GM18505 (cell line): ENCODE results near the gene GFI1B.
A peak's percentile ranks its signal among the peaks of the same experiment; 100 is the strongest.
"Not testable (repeated sequence)": the region's sequence is repeated elsewhere in the genome, so short reads cannot be mapped to it uniquely, and the experiment has no call there.

ENCODE experiments used
- ATAC-seq: cut with Tn5 transposase; IDR thresholded peaks from one replicate; pipeline ENCODE4 v1.9.1; 2021; ENCODE audit not compliant: unreplicated experiment
- POLR2A ChIP-seq: IDR thresholded peaks from 4 replicates; pipeline ENCODE4 v1.6.1; 2011; ENCODE audit warnings: borderline replicate concordance; ENCODE audit not compliant: insufficient read depth, insufficient read length; ENCODE audit errors: extremely low read depth

Gene GFI1B

GRCh38 chr9:133029994-133030316 lies 51.5 kb downstream of the GFI1B start:
- peak; percentile 17 for ATAC-seq
- TF ChIP-seq POLR2A: no peak

GRCh38 chr9:133030317-133031129 lies 52.0 kb downstream of the GFI1B start, which contains the start of gene GTF3C5:
Gene GTF3C5 (plus strand): TSS chr9:133030997. CDS start chr9:133031012, 15 bp downstream.
- ATAC-seq: peak; percentile 92
- peak; percentile 93 for TF ChIP-seq POLR2A

- no peak for ATAC-seq
- no peak for TF ChIP-seq POLR2A
These were observed 52.6 kb downstream of the GFI1B start for GRCh38 chr9:133031130-133031422.

GRCh38 chr9:133031496-133031911 lies 53.0 kb downstream of the GFI1B start:
- no peak for ATAC-seq

GRCh38 chr9:133032171-133032570 lies 53.7 kb downstream of the GFI1B start:
- no peak for TF ChIP-seq POLR2A
- ATAC-seq: no peak

More at GRCh38 chr9:133031496-133031911, 53.0 kb downstream of the GFI1B start:
- no peak for TF ChIP-seq POLR2A

- TF ChIP-seq POLR2A: no peak
- no peak for ATAC-seq
These were observed 57.2 kb downstream of the GFI1B start for GRCh38 chr9:133035669-133036068.

- no peak for TF ChIP-seq POLR2A
- no peak for ATAC-seq
These were observed 59.5 kb downstream of the GFI1B start for GRCh38 chr9:133037775-133038515.

GRCh38 chr9:133040892-133041479 lies 62.5 kb downstream of the GFI1B start:
- ATAC-seq: not testable (repeated sequence)
